IMR-90 (cell line): ENCODE measurements around the gene FTO. TPM values are rescaled to one million over a fixed set of nuclear protein-coding genes. Genes with fewer than 3 reads are reported as not detected.

Source experiments
- ATAC-seq: fragments of 200-7000 bp; cut with Tn5 transposase; 2 replicates; pipeline ENCODE4 v1.9.1; 2020; ENCODE audit warnings: low read depth, mild to moderate bottlenecking, moderate library complexity
- BruUV-seq: library from RNA; stranded (reverse); fragments of 400-500 nt; replicated peaks from 2 replicates; lab custom pipeline; 2021; lab: Mats Ljungman, UMichigan
- CTCF ChIA-PET: fragments of 300-600 bp; formaldehyde crosslinking; extraction: SDS; loops from one replicate; lab custom pipeline; 2021; ENCODE audit warnings: antibody characterized with exemption; lab: Yijun Ruan, JAX
- POLR2A ChIA-PET: fragments of 300-600 bp; sonication (Branson Sonifier 250); formaldehyde crosslinking; loops from one replicate; lab custom pipeline; 2022; ENCODE audit warnings: antibody characterized with exemption; ENCODE audit not compliant: unreplicated experiment; lab: Charles Lee
- DNase-seq: peaks from one replicate; pipeline ENCODE4 v3.0.0; 2013
- H2AFZ ChIP-seq: replicated peaks from 2 replicates; pipeline ENCODE3; 2013; ENCODE audit warnings: low read length, mild to moderate bottlenecking; ENCODE audit not compliant: poor library complexity
- H2AK5ac ChIP-seq: 2 replicates; pipeline ENCODE4 v1.6.1; 2013; ENCODE audit warnings: low read depth, low read length, inconsistent platforms
- H2AK9ac ChIP-seq: replicated peaks from 2 replicates; pipeline ENCODE3; 2013; ENCODE audit warnings: mild to moderate bottlenecking, low read depth, low read length, moderate library complexity; ENCODE audit not compliant: poor library complexity
- H2BK120ac ChIP-seq: 2 replicates; pipeline ENCODE4 v1.6.1; 2013; ENCODE audit warnings: low read depth, low read length, inconsistent platforms
- H2BK15ac ChIP-seq: 3 replicates; pipeline ENCODE4 v1.6.1; 2013; ENCODE audit warnings: low read depth, low read length, inconsistent platforms
- H2BK20ac ChIP-seq: 2 replicates; pipeline ENCODE4 v1.6.1; 2013; ENCODE audit warnings: low read depth, mild to moderate bottlenecking, inconsistent platforms, low read length, moderate library complexity
- H2BK5ac ChIP-seq: 2 replicates; pipeline ENCODE4 v1.6.1; 2013; ENCODE audit warnings: mild to moderate bottlenecking, low read depth, low read length, inconsistent platforms; ENCODE audit not compliant: poor library complexity, severe bottlenecking
- H3K14ac ChIP-seq: replicated peaks from 2 replicates; pipeline ENCODE4 v1.6.1; 2013; ENCODE audit warnings: low read depth, low read length, inconsistent platforms
- H3K18ac ChIP-seq: 2 replicates; pipeline ENCODE4 v1.6.1; 2013; ENCODE audit warnings: low read depth, low read length, control low read depth
- H3K23ac ChIP-seq: 2 replicates; pipeline ENCODE4 v1.6.1; 2013; ENCODE audit warnings: low read depth, low read length, inconsistent platforms
- H3K27ac ChIP-seq: 2 replicates; pipeline ENCODE4 v1.5.1; 2013; ENCODE audit warnings: mild to moderate bottlenecking, control low read depth, low read length; ENCODE audit not compliant: insufficient read depth
- H3K27me3 ChIP-seq: 2 replicates; pipeline ENCODE4 v1.6.1; 2013; ENCODE audit warnings: low read length; ENCODE audit not compliant: control insufficient read depth, insufficient read depth
- H3K36me3 ChIP-seq: 2 replicates; pipeline ENCODE4 v1.6.1; 2013; ENCODE audit warnings: low read length, mixed read lengths; ENCODE audit not compliant: control insufficient read depth, insufficient read depth
- H3K4ac ChIP-seq: 2 replicates; pipeline ENCODE4 v1.6.1; 2013; ENCODE audit warnings: low read depth, low read length, inconsistent platforms
- H3K4me1 ChIP-seq: 2 replicates; pipeline ENCODE4 v1.6.1; 2013; ENCODE audit warnings: low read length, mixed read lengths; ENCODE audit not compliant: control insufficient read depth, insufficient read depth
- H3K4me2 ChIP-seq: 2 replicates; pipeline ENCODE4 v1.6.1; 2013; ENCODE audit warnings: low read depth, mild to moderate bottlenecking, control low read depth, low read length, moderate library complexity
- H3K4me3 ChIP-seq: 2 replicates; pipeline ENCODE4 v1.5.1; 2013; ENCODE audit warnings: low read depth, mild to moderate bottlenecking, control low read depth, low read length, moderate library complexity; ENCODE audit not compliant: insufficient read depth
- H3K56ac ChIP-seq: 2 replicates; pipeline ENCODE4 v1.6.1; 2013; ENCODE audit warnings: low read length, inconsistent platforms; ENCODE audit not compliant: insufficient read depth; ENCODE audit errors: extremely low read depth
- H3K79me1 ChIP-seq, 2 experiments: 2 replicates each; pipeline ENCODE4 v1.6.1; 2013; ENCODE audit warnings: low read length in 2 of 2, inconsistent platforms in 1 of 2, low read depth in 1 of 2
- H3K9ac ChIP-seq: 2 replicates; pipeline ENCODE4 v1.6.1; 2013; ENCODE audit warnings: low read depth, low read length, control low read depth
- H3K9me1 ChIP-seq: 2 replicates; pipeline ENCODE4 v1.6.1; 2013; ENCODE audit warnings: low read length, inconsistent platforms; ENCODE audit not compliant: insufficient read depth
- H3K9me3 ChIP-seq: 2 replicates; pipeline ENCODE4 v1.6.1; 2013; ENCODE audit warnings: low read length; ENCODE audit not compliant: control insufficient read depth, insufficient read depth
- H4K20me1 ChIP-seq: 2 replicates; pipeline ENCODE4 v1.6.1; 2013; ENCODE audit warnings: low read length, inconsistent platforms; ENCODE audit not compliant: insufficient read depth
- H4K5ac ChIP-seq: 2 replicates; pipeline ENCODE4 v1.6.1; 2013; ENCODE audit warnings: mild to moderate bottlenecking, low read depth, low read length, control low read depth
- H4K8ac ChIP-seq, 2 experiments: 2 replicates each; pipeline ENCODE4 v1.6.1; 2013; ENCODE audit warnings: low read depth in 2 of 2, low read length in 2 of 2, control low read depth in 1 of 2, inconsistent platforms in 1 of 2
- H4K91ac ChIP-seq: 2 replicates; pipeline ENCODE4 v1.6.1; 2013; ENCODE audit warnings: low read depth, low read length, inconsistent platforms; ENCODE audit not compliant: insufficient read depth
- BHLHE40 ChIP-seq: fragments of 150-350 bp; IDR thresholded peaks from 2 replicates; pipeline ENCODE4 v1.6.1; 2016; ENCODE audit warnings: mild to moderate bottlenecking, low read depth, low read length
- CHD1 ChIP-seq: IDR thresholded peaks from 2 replicates; pipeline ENCODE4 v1.6.1; 2012; ENCODE audit warnings: low read depth, low read length, improper control_type of control experiment
- FOS ChIP-seq: fragments of 150-350 bp; IDR thresholded peaks from 2 replicates; pipeline ENCODE4 v1.6.1; 2016; ENCODE audit warnings: low read depth, low read length
- MAFK ChIP-seq: IDR thresholded peaks from 2 replicates; pipeline ENCODE4 v1.6.1; 2012; ENCODE audit warnings: low read depth, low read length, improper control_type of control experiment
- MAZ ChIP-seq: IDR thresholded peaks from 2 replicates; pipeline ENCODE4 v1.6.1; 2012; ENCODE audit warnings: low read depth, mild to moderate bottlenecking, low read length, improper control_type of control experiment, moderate library complexity, borderline replicate concordance
- MXI1 ChIP-seq: IDR thresholded peaks from 2 replicates; pipeline ENCODE4 v1.6.1; 2012; ENCODE audit warnings: low read depth, mild to moderate bottlenecking, low read length, moderate library complexity, borderline replicate concordance
- NFE2L2 ChIP-seq: fragments of 150-350 bp; IDR thresholded peaks from 2 replicates; pipeline ENCODE4 v1.6.1; 2016; ENCODE audit warnings: low read depth, mild to moderate bottlenecking, low read length
- POLR2A ChIP-seq: IDR thresholded peaks from 2 replicates; pipeline ENCODE4 v1.6.1; 2012; ENCODE audit warnings: mild to moderate bottlenecking, low read depth, low read length
- RAD21 ChIP-seq: IDR thresholded peaks from 2 replicates; pipeline ENCODE4 v1.6.1; 2012; ENCODE audit warnings: low read length, improper control_type of control experiment
- RCOR1 ChIP-seq: IDR thresholded peaks from 2 replicates; pipeline ENCODE4 v1.6.1; 2012; ENCODE audit warnings: mild to moderate bottlenecking, low read length, improper control_type of control experiment; ENCODE audit not compliant: insufficient replicate concordance
- RFX5 ChIP-seq: IDR thresholded peaks from 2 replicates; pipeline ENCODE4 v1.8.0; 2012; ENCODE audit warnings: low read depth, mild to moderate bottlenecking, low read length, moderate library complexity
- SMC3 ChIP-seq: fragments of 150-350 bp; IDR thresholded peaks from 2 replicates; pipeline ENCODE4 v1.6.1; 2016; ENCODE audit warnings: low read depth, mild to moderate bottlenecking, antibody characterized with exemption, low read length, moderate library complexity
- WGBS, 2 experiments: methylation state at CpG; one replicate each; pipeline versions ENCODE4 v1.1.5 to v1.1.7; 2013; ENCODE audit warnings: missing lambda C conversion rate in 2 of 2; ENCODE audit not compliant: insufficient read length in 1 of 2; ENCODE audit errors: extremely low coverage in 2 of 2; 5-methylcytosine and 5-hydroxymethylcytosine counted together
- dilution Hi-C: fragments of 300-500 bp; cut with HindIII; formaldehyde crosslinking; loops from one replicate; pipeline ENCODE4 v1.14.3; 2018; ENCODE audit warnings: low sequenced_read_pairs; ENCODE audit not compliant: unreplicated experiment
- in situ Hi-C: fragments of 300-500 bp; cut with MboI; formaldehyde crosslinking; loops from 3 replicates; pipeline ENCODE4 v1.14.3; 2019; ENCODE audit warnings: low sequenced_read_pairs, inconsistent platforms, mixed read lengths
- intact Hi-C: fragments of 100-400 bp; cut with micrococcal nuclease; formaldehyde crosslinking; loops from 2 replicates; pipeline ENCODE4 v1.10.0; 2022
- polyA plus RNA-seq, 3 experiments: library from polyadenylated mRNA; depleted of rRNA; stranded (reverse); fragments of >200 nt; gene quantifications; 2 replicates each; pipeline ENCODE4 v1.2.3, GENCODE V29; 2012; ENCODE audit warnings: low replicate concordance in 1 of 3
- total RNA-seq: library from RNA; depleted of rRNA; stranded (reverse); fragments of >200 nt; gene quantifications from 2 replicates; pipeline ENCODE4 v1.2.3, GENCODE V29; 2012
- TF ChIP-seq, protein P1 (sequence below): conservative IDR thresholded peaks from 2 replicates; pipeline ENCODE4 v1.5.1; 2012; ENCODE audit warnings: mild to moderate bottlenecking, low read depth, low read length, improper control_type of control experiment
- TF ChIP-seq, protein P2 (sequence below): fragments of 150-350 bp; IDR thresholded peaks from 2 replicates; pipeline ENCODE4 v1.6.1; 2016; ENCODE audit warnings: low read depth, mild to moderate bottlenecking, low read length, moderate library complexity, borderline replicate concordance
- TF ChIP-seq, protein P3 (sequence below): fragments of 150-350 bp; IDR thresholded peaks from 2 replicates; pipeline ENCODE4 v1.6.1; 2017; ENCODE audit warnings: mild to moderate bottlenecking, antibody characterized with exemption, low read length, low read depth

Gene FTO
- total and polyA plus RNA-seq, 2 of the 4 experiments (the other 2 are of a cell fraction) = 70.3 to 132 TPM

DNA sequence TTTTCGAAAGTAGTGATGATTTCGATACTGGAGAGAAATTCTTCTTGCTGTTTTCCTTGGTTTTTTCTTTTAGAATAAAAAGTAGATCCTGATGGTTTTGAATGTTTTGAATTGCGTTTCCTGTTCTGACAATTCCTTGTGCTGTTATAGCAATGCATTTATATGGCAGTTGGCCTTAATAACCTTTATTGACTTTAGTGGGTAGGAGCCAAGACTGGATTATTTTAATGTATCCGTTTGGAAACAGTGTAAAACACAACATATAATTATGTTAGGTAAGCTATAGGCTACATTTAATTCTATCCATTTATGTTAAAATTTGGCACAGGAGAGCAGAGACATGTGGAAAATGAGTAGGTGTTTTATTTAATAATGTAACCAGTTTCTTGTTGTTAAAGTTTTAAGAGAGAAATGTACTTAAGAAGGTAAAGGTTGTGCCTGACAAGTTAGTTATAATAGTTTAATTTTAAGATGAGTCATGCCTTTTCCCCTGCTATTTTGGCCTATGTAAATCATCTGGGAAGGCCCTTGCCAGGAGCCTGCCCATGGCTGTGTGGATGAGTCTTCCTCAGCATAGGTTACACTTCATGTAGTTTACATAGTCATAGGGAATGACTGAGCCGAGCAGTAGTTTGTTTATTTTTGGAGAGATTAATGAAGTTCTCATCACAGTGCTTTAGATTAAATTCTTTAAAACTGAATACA, 189.9 kb downstream of the FTO start:
- H3K9ac ChIP-seq = no peak overlapping the region
- no peak overlapping the region for H3K56ac ChIP-seq
- POLR2A ChIA-PET = no interaction called here
- no peak overlapping the region for H3K27ac ChIP-seq
- H2BK120ac ChIP-seq = no peak overlapping the region
- CTCF ChIA-PET = no interaction called here
- no peak overlapping the region for H3K4ac ChIP-seq
- peaks cover 4% of the 10 kb centered on the region for H3K4me1 ChIP-seq
- peaks cover 3 to 4% of the 10 kb centered on the region in 2 experiments; a peak in 2 of 4 replicates for H3K79me1 ChIP-seq
- no peak overlapping the region for H4K8ac ChIP-seq
- ATAC-seq = peak; percentile 93
- BruUV-seq = no TSS peak
- no peak overlapping the region for H3K18ac ChIP-seq
- WGBS, 2 experiments = no CpG with 5 or more reads among the region's 5 CpGs
- H2BK20ac ChIP-seq = no peak overlapping the region
- H3K14ac ChIP-seq = no peak overlapping the region
- no peak overlapping the region for H3K4me3 ChIP-seq
- H3K36me3 ChIP-seq = peaks cover 5% of the 10 kb centered on the region; the same call in 1 of the 2 replicates
- H3K27me3 ChIP-seq = no peaks in the 10 kb centered on the region
- peaks cover 3% of the 10 kb centered on the region; the same call in 1 of the 2 replicates for H3K9me1 ChIP-seq
- H2BK5ac ChIP-seq = peak overlapping the region; percentile 28
- H2AK5ac ChIP-seq = no peak overlapping the region
- H4K5ac ChIP-seq = no peak overlapping the region
- no peaks in the 10 kb centered on the region for H3K9me3 ChIP-seq
- H2AK9ac ChIP-seq = no peak overlapping the region
- H4K20me1 ChIP-seq = no peaks in the 10 kb centered on the region
- dilution Hi-C loops (no loop called here), intact Hi-C loops (loop anchor here (5.0 to 10.0 kb wide), 8 partner anchors 122 to 1568 kb away; no protein-coding TSS in a partner anchor), in situ Hi-C loops (loop anchor here (25.0 kb wide), 1 partner anchor 1043 kb away; the partner anchor contains the start of gene IRX5)
- H2AFZ ChIP-seq = no peak overlapping the region
- no peak overlapping the region for H3K4me2 ChIP-seq
- no peak overlapping the region for H2BK15ac ChIP-seq
- H4K91ac ChIP-seq = no peak overlapping the region
- H3K23ac ChIP-seq = no peak overlapping the region
- peak; percentile 91 for DNase-seq
- TF ChIP-seq MAFK (peak; percentile 52), RAD21 (peak; percentile 16; the same call in 1 of the 2 replicates), BHLHE40 (peak; percentile 58), FOS (peak; percentile 83), CHD1 (no peak), SMC3 (no peak), RCOR1 (no peak), RFX5 (no peak), MXI1 (no peak), NFE2L2 (peak; percentile 66; the same call in 1 of the 2 replicates), POLR2A (no peak), MAZ (no peak)
- TF ChIP-seq, protein P1, sequence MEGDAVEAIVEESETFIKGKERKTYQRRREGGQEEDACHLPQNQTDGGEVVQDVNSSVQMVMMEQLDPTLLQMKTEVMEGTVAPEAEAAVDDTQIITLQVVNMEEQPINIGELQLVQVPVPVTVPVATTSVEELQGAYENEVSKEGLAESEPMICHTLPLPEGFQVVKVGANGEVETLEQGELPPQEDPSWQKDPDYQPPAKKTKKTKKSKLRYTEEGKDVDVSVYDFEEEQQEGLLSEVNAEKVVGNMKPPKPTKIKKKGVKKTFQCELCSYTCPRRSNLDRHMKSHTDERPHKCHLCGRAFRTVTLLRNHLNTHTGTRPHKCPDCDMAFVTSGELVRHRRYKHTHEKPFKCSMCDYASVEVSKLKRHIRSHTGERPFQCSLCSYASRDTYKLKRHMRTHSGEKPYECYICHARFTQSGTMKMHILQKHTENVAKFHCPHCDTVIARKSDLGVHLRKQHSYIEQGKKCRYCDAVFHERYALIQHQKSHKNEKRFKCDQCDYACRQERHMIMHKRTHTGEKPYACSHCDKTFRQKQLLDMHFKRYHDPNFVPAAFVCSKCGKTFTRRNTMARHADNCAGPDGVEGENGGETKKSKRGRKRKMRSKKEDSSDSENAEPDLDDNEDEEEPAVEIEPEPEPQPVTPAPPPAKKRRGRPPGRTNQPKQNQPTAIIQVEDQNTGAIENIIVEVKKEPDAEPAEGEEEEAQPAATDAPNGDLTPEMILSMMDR = no peak
- TF ChIP-seq, protein P2, sequence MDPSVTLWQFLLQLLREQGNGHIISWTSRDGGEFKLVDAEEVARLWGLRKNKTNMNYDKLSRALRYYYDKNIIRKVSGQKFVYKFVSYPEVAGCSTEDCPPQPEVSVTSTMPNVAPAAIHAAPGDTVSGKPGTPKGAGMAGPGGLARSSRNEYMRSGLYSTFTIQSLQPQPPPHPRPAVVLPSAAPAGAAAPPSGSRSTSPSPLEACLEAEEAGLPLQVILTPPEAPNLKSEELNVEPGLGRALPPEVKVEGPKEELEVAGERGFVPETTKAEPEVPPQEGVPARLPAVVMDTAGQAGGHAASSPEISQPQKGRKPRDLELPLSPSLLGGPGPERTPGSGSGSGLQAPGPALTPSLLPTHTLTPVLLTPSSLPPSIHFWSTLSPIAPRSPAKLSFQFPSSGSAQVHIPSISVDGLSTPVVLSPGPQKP = no peak
- TF ChIP-seq, protein P3, sequence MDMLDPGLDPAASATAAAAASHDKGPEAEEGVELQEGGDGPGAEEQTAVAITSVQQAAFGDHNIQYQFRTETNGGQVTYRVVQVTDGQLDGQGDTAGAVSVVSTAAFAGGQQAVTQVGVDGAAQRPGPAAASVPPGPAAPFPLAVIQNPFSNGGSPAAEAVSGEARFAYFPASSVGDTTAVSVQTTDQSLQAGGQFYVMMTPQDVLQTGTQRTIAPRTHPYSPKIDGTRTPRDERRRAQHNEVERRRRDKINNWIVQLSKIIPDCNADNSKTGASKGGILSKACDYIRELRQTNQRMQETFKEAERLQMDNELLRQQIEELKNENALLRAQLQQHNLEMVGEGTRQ = no peak
